Tibial nerve (tissue), 4 donors: ENCODE measurements around the gene ARHGEF11. TPM values are rescaled to one million over a fixed set of nuclear protein-coding genes. Genes with fewer than 3 reads are reported as not detected.

Source experiments
- DNase-seq, 2 donors: peaks; one replicate each; pipeline ENCODE4 v3.0.0-alpha.2; 2019; ENCODE audit warnings: low spot score in 2 of 2
- H3K27ac ChIP-seq, 4 donors: fragments of 200-600 bp; sonication (generic) in 3 of 4; one replicate each; pipeline ENCODE4 v1.5.1; 2017 to 2019; ENCODE audit warnings: mild to moderate bottlenecking in 1 of 4
- H3K27me3 ChIP-seq, 2 donors: fragments of 200-600 bp; sonication (generic) in 1 of 2; one replicate each; pipeline versions ENCODE4 v1.5.1 to v1.6.0; 2017 to 2019
- H3K36me3 ChIP-seq, 3 donors: fragments of 200-600 bp; sonication (generic); one replicate each; pipeline ENCODE4 v1.5.1; 2018 to 2019
- H3K4me1 ChIP-seq, 4 donors: fragments of 200-600 bp; sonication (generic) in 3 of 4; one replicate each; pipeline ENCODE4 v1.5.1; 2017 to 2019
- H3K4me3 ChIP-seq, 4 donors: fragments of 200-600 bp; sonication (generic) in 3 of 4; one replicate each; pipeline ENCODE4 v1.5.1; 2017 to 2019; ENCODE audit warnings: mild to moderate bottlenecking in 1 of 4, moderate library complexity in 1 of 4
- H3K9me3 ChIP-seq, 4 donors: fragments of 200-600 bp; sonication (generic) in 3 of 4; one replicate each; pipeline ENCODE4 v1.5.1; 2017 to 2019
- CTCF ChIP-seq, 5 experiments: fragments of 200-600 bp in 3 of 5; fragments of 450-650 bp in 2 of 5; sonication (generic) in 3 of 5; IDR thresholded peaks; one replicate each; pipeline ENCODE4 v1.5.1; 2016 to 2019; ENCODE audit warnings: antibody characterized with exemption in 5 of 5, mild to moderate bottlenecking in 3 of 5, moderate library complexity in 2 of 5
- EP300 ChIP-seq, 2 donors: sonication (generic); formaldehyde crosslinking; IDR thresholded peaks; one replicate each; pipeline ENCODE4 v1.6.1; 2017; ENCODE audit warnings: antibody characterized with exemption in 2 of 2, mild to moderate bottlenecking in 1 of 2
- POLR2A ChIP-seq, 2 donors: fragments of 450-650 bp; IDR thresholded peaks; one replicate each; pipeline ENCODE4 v1.6.1; 2017; ENCODE audit warnings: antibody characterized with exemption in 2 of 2, mild to moderate bottlenecking in 2 of 2, moderate library complexity in 2 of 2
- WGBS, 2 donors: methylation state at CpG; one replicate each; pipeline ENCODE4 v1.1.5; 2018; 5-methylcytosine and 5-hydroxymethylcytosine counted together
- total RNA-seq, 4 donors: library from RNA; depleted of rRNA; stranded (reverse); fragments of >200 nt; gene quantifications; one replicate each; pipeline ENCODE4 v1.1.0, GENCODE V29; 2016

ARHGEF11 gene
- total RNA-seq, 4 donors from 2014 or later, result 41.3 to 58.4 (median 46.8) TPM

DNA sequence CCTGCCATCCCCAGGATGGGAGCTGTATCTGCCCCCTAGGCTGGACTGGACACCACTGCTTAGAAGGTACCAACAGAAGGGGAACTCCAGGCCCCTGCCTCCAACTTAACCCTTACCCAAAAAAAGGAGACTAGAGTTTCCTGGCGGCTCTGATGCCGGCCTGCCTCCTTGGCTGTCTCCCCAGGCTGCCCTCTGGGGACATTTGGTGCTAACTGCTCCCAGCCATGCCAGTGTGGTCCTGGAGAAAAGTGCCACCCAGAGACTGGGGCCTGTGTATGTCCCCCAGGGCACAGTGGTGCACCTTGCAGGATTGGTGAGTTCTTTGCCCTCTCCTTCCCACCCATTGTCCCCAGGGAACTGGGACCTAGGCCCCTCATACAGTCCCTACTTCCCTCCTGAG is 133.2 kb downstream of the ARHGEF11 start:
- WGBS, 2 donors, result 60 to 69% methylated on average over 1 to 2 of the region's 2 CpGs
- no peak for DNase-seq
- Histone ChIP-seq H3K9me3 (no peaks in the 10 kb centered on the region), H3K4me3 (no peak overlapping the region), H3K36me3 (peaks cover 0 to 70% (median 0%) of the 10 kb centered on the region in 3 donors), H3K4me1 (peaks cover 0 to 35% (median 2%) of the 10 kb centered on the region in 4 donors), H3K27ac (no peak overlapping the region), H3K27me3 (peaks cover 0 to 12% of the 10 kb centered on the region in 2 donors)
- TF ChIP-seq EP300 (IDR thresholded peaks at IDR 0.05), result no peak
- no peak for TF ChIP-seq CTCF (IDR thresholded peaks at IDR 0.05)
- no peak for TF ChIP-seq POLR2A (IDR thresholded peaks at IDR 0.05)

DNA sequence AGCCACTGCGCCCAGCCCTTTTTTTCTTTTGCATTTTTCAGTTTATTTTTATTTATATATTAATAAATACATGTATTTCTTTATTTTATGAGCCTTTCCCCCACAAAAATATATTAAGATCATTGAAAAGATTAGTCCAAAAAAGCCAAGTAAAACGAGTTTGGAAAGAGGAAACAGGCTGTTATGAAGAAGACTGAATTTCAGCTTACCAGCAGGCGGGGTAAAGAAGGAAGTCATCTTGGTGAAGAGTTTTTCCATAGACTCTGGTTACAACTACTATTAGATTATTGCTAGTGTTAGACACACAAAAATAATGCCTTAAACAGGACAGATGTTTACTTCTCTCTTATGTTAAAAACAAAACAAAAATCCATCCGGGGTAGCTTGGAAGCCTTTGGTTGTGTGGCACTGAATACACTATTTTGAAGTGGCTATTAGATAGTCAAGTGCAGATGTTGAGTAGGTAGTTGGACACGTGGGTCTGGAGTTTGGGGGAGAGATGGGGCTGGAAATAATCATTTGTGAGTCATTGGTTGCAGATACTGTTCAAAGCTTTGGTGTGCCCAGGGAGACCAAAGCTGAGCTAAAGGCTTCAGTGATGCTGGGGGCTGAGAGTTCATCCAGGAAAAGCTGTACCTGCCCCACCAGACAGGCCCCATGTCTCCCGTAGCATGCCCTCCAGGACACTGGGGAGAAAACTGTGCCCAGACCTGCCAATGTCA is 133.8 kb downstream of the ARHGEF11 start:
- H3K9me3 ChIP-seq, result no peaks in the 10 kb centered on the region
- no peak for DNase-seq
- TF ChIP-seq POLR2A (IDR thresholded peaks at IDR 0.05), result no peak
- TF ChIP-seq EP300 (IDR thresholded peaks at IDR 0.05), result no peak
- TF ChIP-seq CTCF (IDR thresholded peaks at IDR 0.05), result no peak
- H3K36me3 ChIP-seq, result peaks cover 0 to 70% (median 0%) of the 10 kb centered on the region in 3 donors
- H3K27me3 ChIP-seq, result peaks cover 0 to 14% of the 10 kb centered on the region in 2 donors
- H3K27ac ChIP-seq, result no peak overlapping the region
- peaks cover 0 to 41% (median 2%) of the 10 kb centered on the region in 4 donors for H3K4me1 ChIP-seq
- 68 to 72% methylated on average over 6 of the region's 6 CpGs for WGBS, 2 donors
- H3K4me3 ChIP-seq, result no peak overlapping the region

GRCh38 chr1:156910309-156910782 is 135.2 kb downstream of the ARHGEF11 start:
- peaks cover 0 to 64% (median 0%) of the 10 kb centered on the region in 3 donors for H3K36me3 ChIP-seq
- H3K4me3 ChIP-seq, result no peak overlapping the region
- TF ChIP-seq POLR2A (IDR thresholded peaks at IDR 0.05) (no peak), EP300 (IDR thresholded peaks at IDR 0.05) (no peak), CTCF (IDR thresholded peaks at IDR 0.05) (peak; percentile 67 to 87 (median 76))
- peaks cover 0 to 55% (median 2%) of the 10 kb centered on the region in 4 donors for H3K4me1 ChIP-seq
- no peak overlapping the region for H3K27ac ChIP-seq
- 43 to 47% methylated on average over 18 of the region's 18 CpGs for WGBS, 2 donors
- no peaks in the 10 kb centered on the region for H3K9me3 ChIP-seq
- peaks cover 0 to 14% of the 10 kb centered on the region in 2 donors for H3K27me3 ChIP-seq
- no peak for DNase-seq

DNA sequence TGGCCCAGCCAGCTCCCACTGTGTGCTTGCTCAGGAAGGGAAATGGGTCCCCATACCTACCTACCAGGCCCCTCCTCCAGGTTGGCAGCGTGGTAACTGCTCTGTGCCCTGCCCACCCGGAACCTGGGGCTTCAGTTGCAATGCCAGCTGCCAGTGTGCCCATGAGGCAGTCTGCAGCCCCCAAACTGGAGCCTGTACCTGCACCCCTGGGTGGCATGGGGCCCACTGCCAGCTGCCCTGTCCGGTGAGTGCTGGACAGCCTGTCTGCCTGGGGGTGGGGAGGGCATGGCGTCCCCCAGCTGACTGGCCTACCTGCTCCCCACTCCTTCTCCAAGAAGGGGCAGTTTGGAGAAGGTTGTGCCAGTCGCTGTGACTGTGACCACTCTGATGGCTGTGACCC is 135.9 kb downstream of the ARHGEF11 start:
- H3K36me3 ChIP-seq, result peaks cover 0 to 59% (median 0%) of the 10 kb centered on the region in 3 donors
- H3K4me1 ChIP-seq, result peaks cover 0 to 62% (median 5%) of the 10 kb centered on the region in 4 donors
- TF ChIP-seq CTCF (IDR thresholded peaks at IDR 0.05) (no peak), POLR2A (IDR thresholded peaks at IDR 0.05) (no peak), EP300 (IDR thresholded peaks at IDR 0.05) (no peak)
- no peak overlapping the region for H3K4me3 ChIP-seq
- peaks cover 0 to 14% of the 10 kb centered on the region in 2 donors for H3K27me3 ChIP-seq
- no peak overlapping the region for H3K27ac ChIP-seq
- no peak for DNase-seq
- no peaks in the 10 kb centered on the region for H3K9me3 ChIP-seq
- WGBS, 2 donors, result 87% methylated on average over 5 of the region's 5 CpGs

- Histone ChIP-seq H3K27ac (no peak overlapping the region), H3K27me3 (peaks cover 0 to 14% of the 10 kb centered on the region in 2 donors), H3K36me3 (peaks cover 0 to 53% (median 0%) of the 10 kb centered on the region in 3 donors), H3K9me3 (no peaks in the 10 kb centered on the region), H3K4me3 (no peak overlapping the region), H3K4me1 (peaks cover 0 to 69% (median 11%) of the 10 kb centered on the region in 4 donors)
- TF ChIP-seq EP300 (IDR thresholded peaks at IDR 0.05), result no peak
- TF ChIP-seq CTCF (IDR thresholded peaks at IDR 0.05), result no peak
- no peak for TF ChIP-seq POLR2A (IDR thresholded peaks at IDR 0.05)
- 53 to 59% methylated on average over 10 of the region's 10 CpGs for WGBS, 2 donors
- no peak for DNase-seq
These were observed 136.6 kb downstream of the ARHGEF11 start for GRCh38 chr1:156908955-156909354.
